AG04449 (cell line): Measurements from ENCODE around the gene APEX1.
A peak's percentile ranks its signal among the peaks of the same experiment; 100 is the strongest.
"Not testable (repeated sequence)": the region's sequence is repeated elsewhere in the genome, so short reads cannot be mapped to it uniquely, and the experiment has no call there.

ENCODE experiments used
- CTCF ChIA-PET: fragments of 350-600 bp; formaldehyde crosslinking; extraction: SDS; loops from one replicate; lab custom pipeline; 2021; ENCODE audit warnings: antibody characterized with exemption; lab: Yijun Ruan, JAX
- POLR2A ChIA-PET: fragments of 400-600, 350-600 bp; formaldehyde crosslinking; extraction: SDS; loops from one replicate; lab custom pipeline; 2020; ENCODE audit warnings: antibody characterized with exemption, inconsistent platforms; lab: Yijun Ruan, JAX
- DNase-seq: peaks from one replicate; pipeline ENCODE4 v3.0.0-alpha.2; 2010; ENCODE audit warnings: low read depth, low spot score
- H3K4me3 ChIP-seq: 2 replicates; pipeline ENCODE4 v1.5.1; 2011; ENCODE audit warnings: low read depth, mild to moderate bottlenecking, control low read depth, low read length
- TF ChIP-seq, protein P1 (sequence below): IDR thresholded peaks from one replicate; pipeline ENCODE4 v1.5.1; 2011; ENCODE audit warnings: mild to moderate bottlenecking, moderate library complexity, low read length, control low read depth, inconsistent platforms; ENCODE audit not compliant: insufficient read depth; ENCODE audit errors: missing control alignments

Gene APEX1

DNA sequence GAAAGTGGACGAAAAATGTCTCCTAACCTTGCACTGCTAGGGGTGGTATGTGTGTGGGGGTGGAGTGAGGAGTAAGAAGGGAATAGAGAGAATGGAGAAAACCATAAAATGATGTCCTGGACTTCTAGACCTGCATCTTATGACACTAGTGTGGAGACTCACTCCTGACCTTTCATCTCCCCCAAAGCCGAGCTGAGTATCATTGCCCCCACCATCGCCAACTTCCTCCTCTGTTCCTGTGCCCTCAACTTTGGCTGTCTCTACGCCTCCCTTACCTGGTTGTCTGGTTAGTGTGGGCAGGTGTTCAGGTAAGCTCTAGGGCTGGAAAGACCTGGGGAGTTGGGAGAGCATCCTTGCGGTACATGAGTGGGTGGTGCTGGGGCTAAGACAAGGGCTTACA lies 14.6 kb upstream of the APEX1 start:
- POLR2A ChIA-PET: interaction anchor here (2.2 kb wide), 1 partner anchor 15 kb away, joined by 9 read pairs; the partner anchor contains the start of genes APEX1 and OSGEP
- TF ChIP-seq, protein P1, sequence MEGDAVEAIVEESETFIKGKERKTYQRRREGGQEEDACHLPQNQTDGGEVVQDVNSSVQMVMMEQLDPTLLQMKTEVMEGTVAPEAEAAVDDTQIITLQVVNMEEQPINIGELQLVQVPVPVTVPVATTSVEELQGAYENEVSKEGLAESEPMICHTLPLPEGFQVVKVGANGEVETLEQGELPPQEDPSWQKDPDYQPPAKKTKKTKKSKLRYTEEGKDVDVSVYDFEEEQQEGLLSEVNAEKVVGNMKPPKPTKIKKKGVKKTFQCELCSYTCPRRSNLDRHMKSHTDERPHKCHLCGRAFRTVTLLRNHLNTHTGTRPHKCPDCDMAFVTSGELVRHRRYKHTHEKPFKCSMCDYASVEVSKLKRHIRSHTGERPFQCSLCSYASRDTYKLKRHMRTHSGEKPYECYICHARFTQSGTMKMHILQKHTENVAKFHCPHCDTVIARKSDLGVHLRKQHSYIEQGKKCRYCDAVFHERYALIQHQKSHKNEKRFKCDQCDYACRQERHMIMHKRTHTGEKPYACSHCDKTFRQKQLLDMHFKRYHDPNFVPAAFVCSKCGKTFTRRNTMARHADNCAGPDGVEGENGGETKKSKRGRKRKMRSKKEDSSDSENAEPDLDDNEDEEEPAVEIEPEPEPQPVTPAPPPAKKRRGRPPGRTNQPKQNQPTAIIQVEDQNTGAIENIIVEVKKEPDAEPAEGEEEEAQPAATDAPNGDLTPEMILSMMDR: no peak
- CTCF ChIA-PET: no interaction called here
- H3K4me3 ChIP-seq: no peak overlapping the region
- no peak for DNase-seq

DNA sequence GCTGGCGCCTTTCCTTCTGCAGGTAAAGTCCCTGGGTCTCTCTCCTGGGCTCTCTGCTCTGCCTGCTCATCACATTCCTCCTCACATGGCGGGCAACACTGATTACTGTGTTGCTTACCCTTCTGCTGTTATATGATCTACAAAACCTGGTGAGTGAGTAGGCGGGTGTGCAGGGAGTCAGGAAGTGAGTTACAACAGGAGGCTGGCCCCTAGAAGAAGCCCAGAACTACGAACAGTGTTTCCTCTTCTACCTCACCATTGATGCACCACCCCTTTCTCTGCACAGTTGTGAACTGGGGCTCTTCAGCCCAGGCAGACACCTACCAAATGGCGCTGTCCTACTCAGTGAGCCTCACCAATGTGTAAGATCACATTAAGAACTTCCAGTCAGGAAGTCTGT lies 14.1 kb upstream of the APEX1 start:
- no peak overlapping the region for H3K4me3 ChIP-seq
- DNase-seq: no peak
- POLR2A ChIA-PET: interaction anchor here (2.2 kb wide), 1 partner anchor 14 kb away, joined by 9 read pairs; the partner anchor contains the start of genes APEX1 and OSGEP
- CTCF ChIA-PET: no interaction called here
- TF ChIP-seq, protein P1: no peak

DNA sequence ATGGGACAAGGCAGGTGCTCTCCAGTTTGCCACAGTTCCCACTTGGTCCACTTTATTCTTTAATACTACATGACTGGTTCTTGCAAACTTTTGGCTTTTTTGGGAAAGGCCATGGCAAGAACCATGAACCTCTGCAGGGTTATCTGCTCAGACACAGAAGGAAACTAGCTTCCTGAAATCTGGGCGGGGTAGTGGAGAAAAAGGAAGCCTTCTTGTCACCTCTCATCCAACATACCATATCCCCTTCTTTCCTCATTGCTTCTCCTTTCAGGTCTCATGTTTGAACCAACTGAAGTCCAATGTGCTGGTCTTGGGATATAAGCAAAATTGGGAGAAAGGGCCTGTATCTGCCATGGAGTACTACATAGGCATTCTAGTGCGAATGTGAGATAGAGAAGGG lies 13.6 kb upstream of the APEX1 start:
- no peak for DNase-seq
- ChIA-PET CTCF (no interaction called here), POLR2A (interaction anchor here (2.2 kb wide), 1 partner anchor 14 kb away, joined by 9 read pairs; the partner anchor contains the start of genes APEX1 and OSGEP)
- TF ChIP-seq, protein P1: no peak
- H3K4me3 ChIP-seq: no peak overlapping the region

DNA sequence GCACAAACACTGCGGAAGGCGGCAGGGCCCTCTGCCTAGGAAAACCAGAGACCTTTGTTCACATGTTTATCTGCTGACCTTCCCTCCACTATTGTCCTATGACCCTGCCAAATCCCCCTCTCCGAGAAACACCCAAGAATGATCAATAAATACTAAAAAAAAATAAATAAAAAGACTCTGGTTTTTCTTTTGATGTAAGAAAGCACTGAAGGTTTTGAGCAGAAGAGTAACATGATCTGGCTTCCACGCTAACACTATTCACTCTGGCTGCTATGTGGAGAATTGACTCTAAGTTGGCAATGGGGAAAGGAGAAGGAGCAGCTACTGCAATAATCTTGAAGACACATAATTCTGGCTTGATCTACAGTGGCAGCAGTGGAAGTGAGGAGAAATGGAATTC lies 11.4 kb upstream of the APEX1 start:
- POLR2A ChIA-PET, H3K4me3 ChIP-seq, DNase-seq, CTCF ChIA-PET: not testable (repeated sequence)

DNA sequence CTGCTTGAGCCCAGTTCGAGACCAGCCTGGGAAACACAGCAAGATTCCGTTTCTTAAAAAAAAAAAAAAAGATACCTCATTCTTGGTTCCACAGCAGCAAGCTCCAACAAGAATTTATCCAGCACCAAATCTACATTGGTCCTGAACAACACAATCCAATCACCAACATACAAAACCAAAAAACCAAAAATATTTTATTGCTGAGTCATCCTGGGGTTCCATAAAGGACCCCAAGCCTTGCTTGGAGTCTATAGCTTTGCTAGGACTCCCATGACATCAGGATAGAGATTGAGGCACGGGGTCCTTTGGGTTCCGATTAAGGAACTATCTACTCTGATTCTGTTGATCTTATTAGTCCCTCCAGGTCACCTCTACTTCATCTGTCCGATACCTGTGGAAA lies 8.1 kb upstream of the APEX1 start:
- TF ChIP-seq, protein P1: no peak
- H3K4me3 ChIP-seq: no peak overlapping the region
- POLR2A ChIA-PET: no interaction called here
- no peak for DNase-seq
- CTCF ChIA-PET: interaction anchor here (2.2 kb wide), 1 partner anchor 33 kb away, joined by 7 read pairs; no protein-coding TSS in a partner anchor

DNA sequence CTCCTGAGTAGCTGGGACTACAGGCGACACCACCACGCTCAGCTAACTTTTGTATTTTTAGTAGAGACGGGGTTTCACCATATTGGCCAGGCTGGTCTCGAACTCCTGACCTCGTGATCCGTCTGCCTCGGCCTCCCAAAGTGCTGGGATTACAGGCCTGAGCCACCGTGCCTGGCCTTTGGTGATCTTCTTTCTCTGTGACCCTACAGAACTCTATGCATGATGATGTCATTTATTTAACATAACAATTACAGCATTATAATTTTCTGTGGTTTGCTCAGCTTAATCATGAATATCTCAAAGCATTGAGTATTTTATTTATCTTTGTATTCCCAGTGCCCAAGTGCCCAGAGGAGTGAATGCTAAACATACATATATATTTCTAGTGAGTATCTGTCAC lies 2.2 kb upstream of the APEX1 start:
- H3K4me3 ChIP-seq: not testable (repeated sequence)

DNA sequence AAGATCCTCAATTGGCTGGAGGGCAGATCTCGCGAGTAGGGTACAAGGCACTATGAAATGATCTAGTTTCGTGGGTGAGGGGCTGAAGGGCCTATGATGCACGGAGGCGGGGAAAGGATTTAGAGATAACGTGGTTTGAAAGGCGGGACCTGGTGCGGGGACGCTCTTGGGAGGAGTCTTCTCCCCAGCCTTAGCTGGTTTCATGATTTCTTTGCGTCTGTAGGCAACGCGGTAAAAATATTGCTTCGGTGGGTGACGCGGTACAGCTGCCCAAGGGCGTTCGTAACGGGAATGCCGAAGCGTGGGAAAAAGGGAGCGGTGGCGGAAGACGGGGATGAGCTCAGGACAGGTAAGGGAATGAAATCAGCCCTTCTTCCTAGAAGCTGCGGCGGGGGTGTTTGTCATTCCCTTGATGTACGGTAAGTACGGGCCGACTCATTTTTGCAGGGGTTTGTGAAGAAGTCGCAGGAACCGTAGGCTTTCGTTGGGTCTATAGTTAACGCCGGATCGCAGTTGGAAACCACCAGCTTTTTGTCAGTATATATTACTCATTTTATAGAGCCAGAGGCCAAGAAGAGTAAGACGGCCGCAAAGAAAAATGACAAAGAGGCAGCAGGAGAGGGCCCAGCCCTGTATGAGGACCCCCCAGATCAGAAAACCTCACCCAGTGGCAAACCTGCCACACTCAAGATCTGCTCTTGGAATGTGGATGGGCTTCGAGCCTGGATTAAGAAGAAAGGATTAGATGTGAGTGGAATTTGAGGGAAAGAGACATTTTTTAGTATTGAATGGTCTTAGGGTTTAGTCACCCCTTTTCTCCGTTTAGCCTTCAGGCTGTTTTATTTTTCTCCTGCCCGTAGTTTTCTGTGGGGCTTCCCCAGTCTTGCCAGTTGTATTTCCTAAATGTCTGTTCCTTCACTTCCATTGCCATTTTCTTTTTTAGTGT lies 602 bp downstream of the APEX1 start:
- H3K4me3 ChIP-seq: peak overlapping the region; percentile 96
- ChIA-PET CTCF (interaction anchor here (1.0 to 8.4 kb wide), 5 partner anchors 30 to 152 kb away, joined by 3 to 46 read pairs (median 4); partner anchors contain the start of gene TEP1), POLR2A (interaction anchor here (0.8 to 3.2 kb wide), 11 partner anchors 14 to 616 kb away, joined by 3 to 19 read pairs (median 7); partner anchors contain the start of genes KLHL33, PARP2, PNP and TEP1)
- TF ChIP-seq, protein P1: no peak
- peak; percentile 57 for DNase-seq

More for the DNA sequence above, 2.2 kb upstream of the APEX1 start:
- POLR2A ChIA-PET, DNase-seq: not testable (repeated sequence)
- CTCF ChIA-PET: interaction anchor here (1.4 to 8.4 kb wide), 2 partner anchors 38 to 125 kb away, joined by 3 to 46 read pairs; partner anchors contain the start of gene TEP1
